Measurements from ENCODE around the gene NOL6.
"Not testable (repeated sequence)": the region's sequence is repeated elsewhere in the genome, so short reads cannot be mapped to it uniquely, and the experiment has no call there.

Gene NOL6

DNA sequence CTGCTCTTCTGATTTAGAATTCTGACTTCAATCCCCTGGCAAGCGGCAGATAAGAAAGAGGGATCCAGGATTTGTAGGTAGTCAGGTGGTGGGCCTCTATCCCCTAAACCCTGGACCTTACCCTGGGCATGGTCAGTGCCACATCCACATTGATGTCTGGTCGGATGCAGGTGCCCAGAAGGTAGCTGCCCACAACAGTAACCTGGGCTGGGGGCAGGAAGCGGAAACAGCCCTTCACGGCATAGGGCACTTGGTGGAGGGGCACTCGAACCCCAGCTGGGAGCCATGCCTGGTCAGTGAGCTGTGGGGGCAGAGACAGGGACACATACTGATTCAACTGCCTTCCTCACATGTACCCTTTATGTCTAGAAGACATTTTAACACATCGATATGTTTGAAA is 3.8 kb downstream of the NOL6 start:
- no peak for DNase-seq

DNA sequence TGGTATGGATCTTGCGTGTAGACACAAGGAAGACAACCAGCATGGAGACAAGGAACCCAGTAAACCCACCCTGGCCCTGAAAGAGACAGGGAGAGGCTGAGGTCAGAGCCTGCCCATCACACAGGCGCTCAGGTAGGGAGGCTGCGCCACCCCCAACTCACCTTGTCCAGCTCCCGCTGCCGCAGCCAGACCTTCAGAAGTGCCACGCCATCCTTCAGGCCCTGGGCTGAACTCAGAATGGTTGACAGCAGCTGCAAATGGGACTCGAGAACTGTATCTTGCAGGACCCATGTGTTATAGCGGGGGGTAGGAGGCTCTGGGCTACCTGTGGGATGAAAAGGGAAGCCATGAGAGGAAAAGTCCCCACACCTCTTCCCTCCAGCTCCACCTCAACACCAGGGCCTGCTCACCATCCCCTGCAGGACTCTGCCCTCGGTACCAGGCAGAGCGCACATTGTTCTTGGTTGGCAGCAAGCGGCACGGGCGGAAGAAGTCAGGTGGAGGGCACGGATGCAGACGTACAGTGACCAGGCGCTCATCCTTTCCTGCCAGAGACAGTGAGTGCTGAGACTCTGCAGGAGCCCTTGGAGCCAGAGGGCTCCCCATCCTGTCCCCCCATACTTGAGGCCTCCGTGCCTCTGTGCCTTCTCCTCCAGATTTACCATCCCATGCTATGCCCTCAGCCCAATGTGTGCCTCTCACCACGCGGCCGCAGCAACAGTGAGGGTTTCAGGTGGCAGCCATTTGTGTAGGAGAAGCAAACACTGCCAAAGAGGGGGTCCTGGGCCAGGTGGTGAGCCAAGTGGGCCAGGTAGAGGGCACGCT is 4.7 kb downstream of the NOL6 start:
- no peak for DNase-seq

DNA sequence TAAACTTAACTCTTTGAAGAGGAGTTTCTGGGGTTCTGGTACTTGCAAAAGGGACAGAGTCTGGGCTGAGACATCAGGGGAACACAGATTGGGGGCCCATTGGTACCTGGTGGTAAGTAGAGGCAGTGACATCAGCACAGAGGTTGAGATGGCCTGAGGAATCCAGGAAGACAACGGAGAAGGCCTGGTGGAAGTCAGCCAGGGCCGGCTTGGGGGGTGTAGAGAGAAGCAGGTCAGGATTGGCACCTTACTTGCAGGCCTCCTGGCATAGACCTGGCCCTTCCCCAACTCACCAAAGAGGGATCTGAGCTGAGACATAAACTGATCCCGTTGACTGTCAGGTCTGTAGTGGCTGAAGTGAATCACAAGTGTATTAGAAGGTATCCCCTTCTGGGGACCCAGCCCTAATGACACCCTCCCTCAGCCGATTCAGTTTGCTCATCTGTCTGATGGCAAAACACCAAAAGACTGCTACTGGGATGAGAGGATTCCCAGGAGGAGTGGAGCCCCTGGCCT is 5.5 kb downstream of the NOL6 start:
- DNase-seq: no peak

DNA sequence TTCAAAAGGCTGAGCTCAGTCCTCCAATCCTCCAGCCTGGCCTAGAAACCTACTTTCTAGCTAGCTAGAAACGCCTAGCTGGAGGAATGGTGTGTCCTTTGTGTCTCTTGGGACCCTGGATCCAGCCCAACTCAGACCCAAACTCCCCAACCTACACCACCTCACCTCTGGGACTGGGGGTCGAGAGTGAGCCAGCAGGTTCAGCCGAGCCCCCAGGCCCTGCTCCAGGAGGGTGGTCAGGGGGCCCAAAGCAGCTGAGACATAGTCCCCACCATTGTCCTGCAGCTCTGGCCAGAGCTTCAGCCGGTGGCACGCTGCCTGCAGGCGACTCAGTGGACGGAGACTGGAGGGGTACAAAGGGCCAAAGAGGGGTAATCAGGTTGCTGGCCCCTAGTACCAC is 6.2 kb downstream of the NOL6 start:
- DNase-seq: no peak

DNA sequence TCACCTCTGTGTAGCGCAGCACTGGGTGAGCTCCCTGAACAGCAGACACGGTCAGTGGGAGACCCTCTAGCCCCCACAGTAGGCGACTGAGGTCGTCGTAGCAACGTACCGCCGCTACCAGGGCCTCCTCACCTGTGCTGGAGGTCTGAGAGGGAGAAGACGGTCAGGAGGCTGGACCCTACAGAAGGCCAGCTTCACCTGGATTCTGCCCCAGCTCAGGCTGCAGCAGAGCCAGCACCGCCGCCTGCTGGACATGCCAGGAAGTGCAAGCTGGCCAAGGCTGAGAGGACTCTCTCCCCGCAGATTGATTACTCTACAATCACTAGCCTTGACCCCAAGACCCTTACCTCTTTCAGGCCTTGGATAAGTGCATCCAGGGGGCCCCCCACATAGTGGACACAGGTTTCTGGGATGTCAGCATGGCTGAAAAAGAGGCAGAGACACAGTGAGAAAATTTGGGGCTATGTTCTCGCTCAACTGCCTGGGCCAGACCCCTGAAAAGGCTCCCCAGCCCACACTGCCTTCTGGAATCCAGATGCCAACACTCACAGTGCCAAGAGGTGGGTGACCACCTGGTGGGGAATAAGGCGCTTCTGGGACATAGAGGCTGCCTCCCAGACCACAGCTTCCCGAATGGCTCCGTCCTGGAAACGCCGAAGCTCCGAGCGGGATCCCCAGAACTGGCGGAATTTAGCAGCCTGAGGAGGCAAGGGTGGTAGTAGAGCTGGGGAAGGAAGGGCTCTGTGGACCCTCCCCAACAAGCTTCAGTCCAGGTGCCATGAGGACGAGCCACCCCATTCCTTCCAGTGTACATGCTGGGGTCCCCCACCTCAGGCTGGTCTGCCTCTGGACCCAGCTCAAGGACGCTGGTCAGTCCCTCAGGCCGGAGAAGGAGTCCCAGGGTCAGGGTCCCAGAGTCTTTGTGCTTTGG is 6.9 kb downstream of the NOL6 start:
- no peak for DNase-seq

DNA sequence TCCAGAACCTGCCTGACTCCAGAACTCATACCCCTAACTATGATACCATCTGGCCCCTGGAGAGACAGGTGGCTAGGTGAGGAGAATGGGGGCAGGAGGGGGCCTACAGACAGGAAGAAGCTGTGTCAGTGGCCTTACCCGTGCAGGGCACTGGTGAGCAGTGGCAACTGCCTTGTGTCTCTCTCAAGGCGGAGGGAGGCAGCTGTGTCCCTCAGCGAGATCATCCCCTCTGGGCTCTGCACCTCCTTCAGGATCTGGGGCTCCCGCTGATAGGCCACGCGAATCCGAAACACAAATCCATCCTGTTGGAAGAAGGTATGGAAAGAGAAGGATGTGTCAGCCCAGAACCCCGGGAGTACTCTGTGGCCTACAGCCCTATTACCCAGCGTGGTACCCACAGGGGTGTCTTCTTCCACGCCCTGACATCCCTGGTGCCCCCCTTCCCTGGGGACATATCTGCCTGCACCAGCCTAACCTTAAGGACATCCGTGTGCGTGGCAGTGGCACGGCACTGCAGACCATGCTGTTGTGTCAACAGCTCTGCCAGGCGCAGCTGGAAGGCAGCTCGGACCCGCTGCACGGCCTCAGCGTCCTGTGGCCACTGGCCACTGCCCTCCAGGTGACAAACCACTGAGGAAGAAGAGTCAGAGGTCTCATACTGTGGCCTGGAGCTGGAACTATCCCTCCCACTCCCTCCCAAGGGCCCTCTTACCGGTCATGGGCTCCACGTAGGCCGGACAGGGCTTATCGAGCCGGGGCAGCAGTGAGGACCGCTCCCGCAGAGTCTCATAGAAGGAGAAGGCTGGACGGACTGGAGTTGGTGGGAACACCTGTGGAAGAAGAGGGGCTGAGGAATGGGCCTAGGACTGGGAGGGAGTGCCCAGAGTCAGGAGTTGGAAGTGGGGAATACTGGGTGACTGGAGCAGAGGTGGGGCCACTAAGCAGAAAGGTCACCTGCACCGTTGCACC is 7.8 kb downstream of the NOL6 start:
- no peak for DNase-seq

DNA sequence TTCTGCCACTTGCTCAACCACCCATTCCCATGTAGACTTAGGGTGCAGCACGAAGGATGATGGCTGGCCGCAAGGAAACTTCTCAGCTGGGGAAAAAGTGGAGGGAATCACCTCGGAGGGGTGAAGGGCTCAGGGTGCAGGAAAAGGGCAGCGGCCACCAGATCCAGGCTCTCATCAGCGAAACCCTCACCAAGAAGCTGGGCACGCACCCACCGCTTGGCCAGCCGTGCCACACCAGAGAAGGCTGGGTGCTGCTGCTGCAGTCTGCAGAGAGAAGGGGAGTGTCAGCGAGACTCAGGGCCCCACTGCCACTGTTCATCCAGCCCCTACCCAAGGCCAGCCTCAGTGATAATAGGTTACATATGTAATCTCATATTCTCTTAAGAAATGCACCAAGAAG is 8.6 kb downstream of the NOL6 start:
- no peak for DNase-seq

DNA sequence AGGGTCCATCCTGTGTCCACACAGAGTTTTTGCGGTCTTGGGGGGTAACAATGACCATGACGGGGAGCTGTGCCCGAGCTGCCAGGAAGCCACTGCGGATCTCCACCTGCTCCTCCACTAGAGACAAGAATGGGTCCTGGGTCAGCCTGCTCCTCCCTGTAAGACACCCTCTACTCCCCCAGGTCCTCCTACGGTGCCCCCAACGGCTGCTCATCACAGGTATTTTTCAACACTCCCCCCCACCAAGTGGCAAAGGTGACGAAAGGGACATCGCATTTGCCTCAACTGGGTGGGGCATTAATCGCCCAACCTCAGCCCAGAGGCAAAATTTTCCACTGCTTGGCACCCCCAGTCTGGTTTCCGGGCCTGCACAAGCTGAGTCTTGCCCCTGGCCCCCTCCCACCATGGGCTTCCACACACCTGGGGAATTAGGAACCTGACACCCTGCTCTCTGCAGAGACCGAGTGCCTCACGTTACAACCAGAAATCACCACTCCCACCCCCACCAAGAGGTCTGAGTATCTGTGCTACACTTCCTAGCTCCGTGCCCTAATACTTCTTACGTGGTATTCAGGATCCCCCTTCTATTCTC is 9.6 kb downstream of the NOL6 start:
- no peak for DNase-seq

DNA sequence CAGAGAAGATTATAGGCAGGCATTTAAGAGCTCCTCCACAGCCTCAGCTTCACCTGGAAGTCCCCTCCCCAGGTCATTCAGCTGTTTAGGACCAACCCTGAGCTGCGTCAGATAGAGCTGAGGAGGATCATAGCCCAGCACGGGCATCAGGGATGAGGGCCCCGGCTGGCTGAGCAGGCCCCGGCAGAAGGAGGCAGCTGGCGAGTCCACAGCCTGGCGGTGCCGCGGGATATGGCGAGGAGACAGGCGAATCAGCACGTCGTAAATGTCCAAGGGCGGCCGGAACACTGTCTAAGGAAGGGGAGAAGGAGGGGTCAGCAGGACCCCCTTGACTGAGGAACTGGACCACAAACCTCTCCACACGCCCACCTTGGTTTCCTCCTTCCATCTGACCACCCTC is 10.6 kb downstream of the NOL6 start:
- no peak for DNase-seq

DNA sequence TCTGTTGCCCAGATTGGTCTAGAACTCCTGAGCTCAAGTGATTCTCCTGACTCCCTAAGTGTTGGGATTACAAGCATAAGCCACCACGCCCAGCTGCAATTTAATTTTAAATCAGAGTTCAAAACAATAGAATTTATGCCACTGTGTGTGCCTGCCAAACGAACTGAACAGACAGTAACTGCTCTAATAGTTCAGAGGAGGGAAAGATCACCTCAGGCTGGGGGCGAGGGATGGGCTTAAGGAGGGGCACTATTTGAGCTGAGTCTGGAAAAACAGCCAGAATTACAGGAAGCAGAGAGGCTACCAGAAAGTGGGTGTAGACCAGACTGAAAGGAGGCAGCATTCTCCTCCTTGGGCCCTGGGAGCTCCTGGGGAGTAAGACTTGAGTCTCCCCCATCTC is 12.2 kb downstream of the NOL6 start:
- no peak for DNase-seq

DNA sequence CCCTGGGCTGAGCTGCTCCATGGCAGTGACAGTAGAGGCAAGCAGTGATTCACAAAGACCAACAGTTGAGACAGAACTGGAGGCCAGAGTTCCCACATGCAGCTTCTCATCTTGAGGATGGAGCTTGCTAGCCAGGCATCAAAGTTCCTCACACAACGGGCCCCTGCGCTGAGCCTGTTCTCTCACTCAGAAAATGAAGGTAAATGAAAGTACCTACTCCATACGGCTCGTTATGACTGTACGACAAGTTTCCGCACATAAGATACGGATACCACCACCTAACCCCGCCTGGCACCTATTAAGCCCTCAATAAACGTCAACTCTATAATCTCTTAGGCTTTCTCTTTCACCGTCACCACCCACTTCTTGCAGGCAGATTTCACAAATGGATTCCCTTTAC is 12.9 kb downstream of the NOL6 start:
- DNase-seq: no peak

DNA sequence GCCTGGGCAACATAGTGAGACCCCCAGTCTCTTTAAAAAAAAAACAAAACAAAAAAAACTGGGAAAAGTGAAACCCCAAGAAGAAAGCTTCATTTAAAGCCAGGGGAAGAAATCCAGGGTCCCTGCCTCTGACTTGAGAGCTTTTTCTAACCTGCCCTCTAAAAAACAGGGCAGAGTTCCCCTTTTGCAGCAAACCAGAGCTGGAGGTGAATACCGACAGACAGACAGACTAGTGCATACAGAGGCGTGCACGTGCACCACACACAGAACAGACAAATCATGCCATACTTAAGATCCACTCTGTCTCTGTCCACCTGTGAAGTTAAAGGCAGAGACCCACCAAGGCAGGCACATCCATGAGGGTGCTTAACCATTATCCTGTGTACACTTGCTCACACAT is 14.6 kb downstream of the NOL6 start:
- DNase-seq: no peak

DNA sequence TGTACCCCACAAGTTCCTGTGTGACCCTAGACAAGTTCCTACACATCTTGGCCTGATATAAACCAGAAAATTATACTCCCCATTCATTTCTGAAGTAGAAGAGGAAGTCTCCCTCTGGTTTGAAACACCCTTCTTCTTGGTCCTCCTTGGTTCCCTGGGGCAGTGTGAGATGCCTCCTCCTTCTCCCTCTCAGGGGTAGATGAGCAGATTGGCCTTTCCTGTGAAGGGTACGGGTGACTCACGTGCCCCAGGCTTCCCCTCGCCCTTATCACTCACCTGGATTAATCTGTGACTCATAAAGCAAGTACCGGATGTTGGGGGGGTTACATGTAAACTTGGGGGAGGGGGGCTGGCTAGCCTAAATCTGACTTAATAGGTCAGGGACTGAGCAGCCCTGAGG is 15.3 kb downstream of the NOL6 start:
- no peak for DNase-seq

DNA sequence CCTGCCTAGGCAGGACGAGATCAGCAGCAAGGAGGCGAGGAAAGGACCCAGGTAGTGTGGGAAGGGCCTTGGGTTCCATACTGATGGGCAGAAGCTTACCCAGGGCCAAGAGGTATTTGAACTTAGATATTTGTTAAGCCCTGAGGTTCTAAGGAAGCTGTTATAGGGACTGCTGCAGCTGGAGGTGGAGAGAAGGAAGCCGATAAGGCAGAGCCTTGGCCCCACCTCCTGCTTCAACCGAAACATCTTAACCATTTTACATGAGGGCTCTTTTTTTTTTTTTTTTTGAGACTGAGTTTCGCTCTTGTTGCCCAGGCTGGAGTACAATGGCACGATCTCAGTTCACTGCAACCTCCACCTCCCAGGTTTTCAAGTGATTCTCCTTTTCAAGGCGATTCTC is 17.8 kb downstream of the NOL6 start:
- DNase-seq: no peak

DNA sequence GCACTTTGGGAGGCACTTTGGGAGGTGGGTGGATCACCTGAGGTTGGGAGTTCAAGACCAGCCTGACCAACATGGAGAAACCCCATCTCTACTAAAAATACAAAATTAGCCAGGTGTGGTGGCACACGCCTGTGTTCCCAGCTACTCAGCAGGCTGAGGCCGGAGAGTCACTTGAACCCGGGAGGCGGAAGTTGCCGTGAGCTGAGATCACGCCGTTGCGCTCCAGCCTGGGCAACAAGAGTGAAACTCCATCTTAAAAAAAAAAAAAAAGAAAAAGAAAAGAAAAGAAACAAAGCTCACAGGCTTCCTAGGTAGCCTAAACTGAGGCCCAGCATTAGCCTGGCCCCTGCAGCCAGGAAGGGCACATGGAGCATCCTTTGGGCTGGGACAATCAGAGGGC is 18.3 kb downstream of the NOL6 start:
- not testable (repeated sequence) for DNase-seq

DNA sequence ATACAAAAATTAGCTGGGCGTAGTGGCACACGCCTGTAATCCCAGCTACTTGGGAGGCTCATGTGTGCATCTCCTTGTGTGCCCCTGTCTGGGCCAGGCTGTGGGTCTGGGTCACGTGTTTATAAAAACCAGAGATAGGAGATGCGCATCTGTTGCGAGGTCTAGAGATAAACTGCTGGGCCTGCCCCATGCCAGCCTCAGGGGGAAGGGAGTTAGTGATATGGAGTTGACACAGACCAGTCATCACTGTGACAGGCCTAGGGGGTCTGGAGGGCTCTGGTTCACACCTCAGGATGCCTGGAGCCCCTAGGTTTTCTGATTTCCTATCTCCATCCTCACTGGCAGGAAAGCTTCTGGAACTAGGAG is 19.1 kb downstream of the NOL6 start:
- DNase-seq: not testable (repeated sequence)

DNA sequence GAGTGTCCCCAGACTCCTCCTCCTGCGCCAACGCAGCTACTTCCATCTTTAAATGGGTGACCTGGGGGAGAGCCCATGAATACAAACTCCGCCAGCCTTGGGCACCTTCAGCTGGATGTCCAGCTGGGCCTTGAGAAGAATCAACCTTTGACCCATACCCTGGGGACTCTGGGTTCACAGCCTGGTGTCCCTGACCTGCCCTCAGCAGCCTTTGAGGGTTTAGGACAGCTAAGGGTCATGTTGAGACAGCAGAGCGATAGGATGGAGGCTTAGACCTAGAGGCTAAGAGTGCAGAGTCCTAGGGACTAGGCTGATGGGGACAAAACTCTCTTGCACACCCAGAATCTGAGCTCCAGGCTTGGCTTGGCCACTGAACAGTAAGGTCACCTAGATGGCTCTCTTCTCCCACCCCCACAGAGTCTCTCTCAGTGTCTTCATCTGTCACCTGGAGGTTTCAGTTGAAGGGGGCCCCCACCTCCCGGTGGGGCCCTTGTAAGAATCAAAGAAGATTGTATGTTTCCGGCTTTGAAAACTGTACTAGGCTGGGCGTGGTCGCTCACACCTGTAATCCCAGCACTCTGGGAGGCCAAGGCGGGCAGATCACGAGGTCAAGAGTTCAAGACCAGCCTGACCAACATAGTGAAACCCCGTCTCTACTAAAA is 19.6 kb downstream of the NOL6 start:
- no peak for DNase-seq

DNA sequence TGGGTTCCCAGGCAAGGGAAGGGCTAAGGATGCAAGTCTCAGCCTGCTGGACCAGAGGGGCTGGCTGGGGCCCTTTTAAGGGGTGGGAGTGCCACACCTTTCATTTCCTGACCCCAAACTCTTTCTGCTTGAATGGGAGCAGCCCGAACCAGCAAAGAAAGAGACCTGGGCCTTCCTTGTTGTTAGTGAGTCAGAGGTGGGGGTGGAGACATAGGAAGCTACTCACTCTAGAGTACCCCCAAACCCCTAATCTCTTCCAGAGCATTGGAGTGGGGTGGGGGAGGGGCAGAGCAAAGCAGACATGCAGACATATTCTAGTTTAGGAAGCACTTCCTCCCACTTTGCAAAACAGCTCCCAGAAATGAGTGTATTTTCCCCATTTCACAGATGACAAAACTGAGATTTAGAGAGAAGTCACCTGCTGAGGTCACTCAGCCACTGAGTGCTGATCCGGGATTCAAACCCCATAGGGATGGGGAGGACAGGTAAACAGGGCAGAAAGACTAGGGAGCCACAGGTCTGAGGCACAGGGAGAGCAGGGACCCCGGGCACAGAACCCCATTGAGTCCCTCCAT is 20.4 kb downstream of the NOL6 start:
- no peak for DNase-seq

DNA sequence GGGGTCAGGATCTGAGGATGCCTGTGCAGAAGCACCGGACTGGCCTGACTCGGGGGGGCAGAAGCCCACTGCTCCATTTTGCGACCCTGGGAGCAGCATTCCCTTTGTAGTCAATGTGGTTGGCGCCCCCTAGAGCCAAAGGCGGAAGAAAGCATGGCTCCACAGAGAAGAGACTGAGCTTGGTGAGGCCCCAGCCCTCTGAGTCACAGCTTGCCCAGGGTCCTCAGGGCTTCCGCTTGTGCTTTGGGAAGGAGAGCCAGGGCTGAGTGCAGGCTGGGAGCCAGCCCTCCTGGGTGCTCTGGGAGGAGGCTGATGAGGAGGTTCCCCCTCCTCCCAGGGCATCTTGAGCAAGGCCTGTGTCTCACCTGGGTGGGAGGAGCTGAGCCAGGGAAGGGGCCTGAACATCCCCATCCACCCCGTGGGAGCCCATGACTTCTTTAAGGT is 20.9 kb downstream of the NOL6 start:
- no peak for DNase-seq

DNA sequence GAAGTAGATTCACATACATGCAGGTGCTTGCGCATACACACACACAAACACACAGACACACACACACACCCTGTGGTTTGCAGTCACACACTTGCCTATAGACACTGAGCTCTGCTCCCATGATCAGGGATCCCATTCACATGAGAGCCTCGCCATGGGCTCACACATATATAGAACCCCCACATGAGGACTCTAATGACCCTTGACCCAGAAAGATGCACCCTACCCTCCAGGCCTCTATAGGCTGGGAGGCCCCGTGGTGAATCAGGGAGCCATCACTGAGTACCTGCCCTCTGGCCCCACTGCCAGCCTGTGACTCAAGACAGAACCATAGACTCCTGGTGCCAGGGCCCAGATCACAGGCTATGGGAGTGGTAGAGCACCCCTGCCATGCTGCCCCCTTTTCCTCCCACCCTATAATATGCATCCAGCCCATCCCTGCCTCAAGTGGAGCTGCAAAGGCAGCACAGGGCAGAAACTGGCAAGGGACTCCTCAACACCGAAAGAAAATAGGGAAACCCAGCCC is 23.0 kb downstream of the NOL6 start:
- DNase-seq: no peak

DNA sequence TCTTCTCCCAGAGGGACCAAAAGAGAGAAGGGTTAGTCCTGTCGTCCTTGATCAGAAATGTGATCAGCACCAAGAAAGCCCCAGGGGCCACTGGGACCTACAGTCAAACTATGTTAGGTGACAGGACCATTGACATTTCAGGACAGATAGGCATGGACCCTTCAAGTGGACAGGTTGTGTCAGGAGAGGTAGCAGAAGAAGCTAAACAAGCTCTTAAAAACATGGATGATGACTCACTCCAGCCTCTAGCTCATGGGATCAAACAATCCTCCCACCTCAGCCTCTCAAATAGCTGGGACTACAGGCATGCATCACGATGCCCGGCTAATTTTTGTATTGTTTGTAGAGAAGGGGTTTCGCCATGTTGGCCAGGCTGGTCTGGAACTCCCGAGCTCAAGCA is 24.0 kb downstream of the NOL6 start:
- DNase-seq: no peak

All from cerebellar nuclear complex (tissue), 1 donor.